B cell (primary cell): ENCODE results near the gene CAMTA1.

Experiments used
- EZH2 ChIP-seq: IDR thresholded peaks from 2 replicates; pipeline ENCODE4 v1.6.1; 2012; ENCODE audit warnings: borderline replicate concordance, low read depth, mild to moderate bottlenecking, moderate library complexity, low read length; ENCODE audit not compliant: insufficient read depth, poor library complexity, severe bottlenecking
- TF ChIP-seq, protein P1 (sequence below): fragments of 200-600 bp; IDR thresholded peaks from one replicate; pipeline ENCODE4 v1.8.0; 2022; ENCODE audit warnings: antibody characterized with exemption, mild to moderate bottlenecking

DNA sequence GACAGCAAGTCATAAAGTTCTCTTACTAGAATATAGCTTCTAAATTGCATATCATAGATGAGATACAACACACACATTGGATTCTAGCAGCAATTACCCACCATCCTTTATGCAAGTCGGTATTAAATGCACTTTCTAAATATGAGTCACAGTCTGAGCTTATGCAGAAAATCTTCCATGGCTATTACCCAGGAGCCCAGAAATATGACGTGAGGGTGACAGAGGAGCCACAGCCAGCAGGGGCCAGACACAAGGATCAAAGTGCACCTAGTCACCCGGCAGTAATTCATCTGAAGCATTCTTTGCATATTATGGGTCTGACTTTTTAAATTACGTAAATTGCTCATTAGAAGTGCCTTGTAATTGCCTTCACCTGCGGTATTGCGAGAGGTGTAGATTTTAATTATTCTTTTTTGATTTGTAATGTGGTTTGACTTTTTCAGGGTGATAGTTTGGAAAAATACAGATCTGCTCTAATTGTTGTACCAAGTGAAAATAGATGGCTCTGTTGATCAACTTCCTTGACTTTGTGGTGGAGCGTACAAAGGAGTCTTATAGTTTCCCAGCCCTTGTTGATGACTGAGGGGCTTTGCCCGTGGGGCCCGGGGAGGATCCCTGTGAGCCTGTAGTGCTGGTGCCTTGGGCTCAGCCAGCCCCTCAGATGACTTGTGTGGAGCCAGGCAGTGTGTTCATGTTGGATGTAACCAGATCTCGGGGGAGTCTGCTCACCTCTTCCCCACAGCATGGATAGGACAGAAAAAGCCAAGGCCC is 515.8 kb downstream of the CAMTA1 start:
- TF ChIP-seq, protein P1, sequence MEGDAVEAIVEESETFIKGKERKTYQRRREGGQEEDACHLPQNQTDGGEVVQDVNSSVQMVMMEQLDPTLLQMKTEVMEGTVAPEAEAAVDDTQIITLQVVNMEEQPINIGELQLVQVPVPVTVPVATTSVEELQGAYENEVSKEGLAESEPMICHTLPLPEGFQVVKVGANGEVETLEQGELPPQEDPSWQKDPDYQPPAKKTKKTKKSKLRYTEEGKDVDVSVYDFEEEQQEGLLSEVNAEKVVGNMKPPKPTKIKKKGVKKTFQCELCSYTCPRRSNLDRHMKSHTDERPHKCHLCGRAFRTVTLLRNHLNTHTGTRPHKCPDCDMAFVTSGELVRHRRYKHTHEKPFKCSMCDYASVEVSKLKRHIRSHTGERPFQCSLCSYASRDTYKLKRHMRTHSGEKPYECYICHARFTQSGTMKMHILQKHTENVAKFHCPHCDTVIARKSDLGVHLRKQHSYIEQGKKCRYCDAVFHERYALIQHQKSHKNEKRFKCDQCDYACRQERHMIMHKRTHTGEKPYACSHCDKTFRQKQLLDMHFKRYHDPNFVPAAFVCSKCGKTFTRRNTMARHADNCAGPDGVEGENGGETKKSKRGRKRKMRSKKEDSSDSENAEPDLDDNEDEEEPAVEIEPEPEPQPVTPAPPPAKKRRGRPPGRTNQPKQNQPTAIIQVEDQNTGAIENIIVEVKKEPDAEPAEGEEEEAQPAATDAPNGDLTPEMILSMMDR, result no peak
- TF ChIP-seq EZH2, result no peak
